Measurements from ENCODE around the gene GALK2. TPM values are rescaled to one million over a fixed set of nuclear protein-coding genes. Genes with fewer than 3 reads are reported as not detected.

The GALK2 gene
- total RNA-seq, 2 experiments from 2014 or later = 11.5 to 11.9 TPM

- Mint-ChIP-seq H3K4me1 (ENCODE audit: low read depth) (no peaks in the 10 kb centered on the region), H3K27ac (no peak overlapping the region), H3K36me3 (ENCODE audit: low read depth) (peaks cover 72% of the 10 kb centered on the region), H3K4me3 (no peak overlapping the region), H3K9me3 (no peaks in the 10 kb centered on the region), H3K27me3 (no peaks in the 10 kb centered on the region)
- TF ChIP-seq CTCF (IDR thresholded peaks at IDR 0.05) = no peak
- no peaks in the 10 kb centered on the region for H3K27me3 ChIP-seq (ENCODE audit: control insufficient read depth in 1 of 2, insufficient read depth in 2 of 2, low read length in 2 of 2)
- no peak overlapping the region for H3K4me3 ChIP-seq (ENCODE audit: low read length)
- no peak for DNase-seq
- H3K27ac ChIP-seq (ENCODE audit: low read depth in 1 of 2, low read length in 2 of 2) = no peak overlapping the region
- intact Hi-C loops (cut with DNase I, micrococcal nuclease) = no loop called here
- H3K36me3 ChIP-seq (ENCODE audit: insufficient read depth, low read length) = peaks cover 24% of the 10 kb centered on the region
- no peaks in the 10 kb centered on the region for H3K9me3 ChIP-seq (ENCODE audit: control insufficient read depth in 1 of 2, insufficient read depth in 1 of 2, low read length in 2 of 2)
- H3K4me1 ChIP-seq (ENCODE audit: insufficient read depth, low read length) = no peaks in the 10 kb centered on the region
- CTCF ChIA-PET = no interaction called here
- ATAC-seq (ENCODE audit: poor library complexity) = no peak
- POLR2A ChIA-PET = no interaction called here
Observed at GRCh38 chr15:49278751-49279150, 108.7 kb downstream of the GALK2 start.

GRCh38 chr15:49279521-49280456 is 109.7 kb downstream of the GALK2 start:
- no peaks in the 10 kb centered on the region for H3K4me1 Mint-ChIP-seq (ENCODE audit: low read depth)
- no peaks in the 10 kb centered on the region for H3K9me3 Mint-ChIP-seq
- no peak overlapping the region for H3K27ac ChIP-seq (ENCODE audit: low read depth in 1 of 2, low read length in 2 of 2)
- H3K27me3 Mint-ChIP-seq = no peaks in the 10 kb centered on the region
- TF ChIP-seq CTCF (IDR thresholded peaks at IDR 0.05) = no peak
- POLR2A ChIA-PET = no interaction called here
- CTCF ChIA-PET = no interaction called here
- H3K36me3 ChIP-seq (ENCODE audit: insufficient read depth, low read length) = peaks cover 29% of the 10 kb centered on the region
- no peak overlapping the region for H3K27ac Mint-ChIP-seq
- H3K9me3 ChIP-seq (ENCODE audit: control insufficient read depth in 1 of 2, insufficient read depth in 1 of 2, low read length in 2 of 2) = no peaks in the 10 kb centered on the region
- no peak for DNase-seq
- no peak overlapping the region for H3K4me3 Mint-ChIP-seq
- H3K4me1 ChIP-seq (ENCODE audit: insufficient read depth, low read length) = no peaks in the 10 kb centered on the region
- intact Hi-C loops (cut with DNase I, micrococcal nuclease) = no loop called here
- ATAC-seq (ENCODE audit: poor library complexity) = no peak
- no peaks in the 10 kb centered on the region for H3K27me3 ChIP-seq (ENCODE audit: control insufficient read depth in 1 of 2, insufficient read depth in 2 of 2, low read length in 2 of 2)
- no peak overlapping the region for H3K4me3 ChIP-seq (ENCODE audit: low read length)
- peaks cover 75% of the 10 kb centered on the region for H3K36me3 Mint-ChIP-seq (ENCODE audit: low read depth)

DNA sequence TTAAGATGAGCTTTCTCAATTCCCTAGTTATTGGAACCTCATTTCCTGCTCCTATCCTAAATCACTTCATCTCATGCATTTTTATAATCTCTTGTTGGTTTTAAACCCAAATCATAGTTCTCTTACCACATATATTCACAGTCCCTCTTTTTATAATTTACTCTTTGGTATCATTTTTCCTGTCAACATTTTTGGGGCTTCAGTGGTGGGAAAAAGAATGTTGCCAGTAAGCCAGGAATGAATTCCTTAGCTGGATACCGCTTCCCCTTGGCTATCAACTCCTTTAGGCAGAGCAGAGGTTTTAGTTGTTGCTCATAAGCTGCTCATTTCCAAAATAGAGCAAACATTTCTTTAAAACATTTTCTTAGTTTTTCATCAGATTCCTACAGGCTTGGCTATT is 112.3 kb downstream of the GALK2 start:
- POLR2A ChIA-PET = interaction anchor here (1.1 kb wide), 1 partner anchor 10 kb away, joined by 5 read pairs; no protein-coding TSS in a partner anchor
- Mint-ChIP-seq H3K36me3 (ENCODE audit: low read depth) (peaks cover 84% of the 10 kb centered on the region), H3K27ac (no peak overlapping the region), H3K27me3 (no peaks in the 10 kb centered on the region), H3K4me3 (no peak overlapping the region), H3K4me1 (ENCODE audit: low read depth) (peaks cover 8% of the 10 kb centered on the region), H3K9me3 (no peaks in the 10 kb centered on the region)
- no peak overlapping the region for H3K27ac ChIP-seq (ENCODE audit: low read depth in 1 of 2, low read length in 2 of 2)
- intact Hi-C loops (cut with DNase I, micrococcal nuclease) = no loop called here
- H3K9me3 ChIP-seq (ENCODE audit: control insufficient read depth in 1 of 2, insufficient read depth in 1 of 2, low read length in 2 of 2) = no peaks in the 10 kb centered on the region
- CTCF ChIA-PET = no interaction called here
- H3K4me3 ChIP-seq (ENCODE audit: low read length) = no peak overlapping the region
- no peaks in the 10 kb centered on the region for H3K27me3 ChIP-seq (ENCODE audit: control insufficient read depth in 1 of 2, insufficient read depth in 2 of 2, low read length in 2 of 2)
- H3K4me1 ChIP-seq (ENCODE audit: insufficient read depth, low read length) = no peaks in the 10 kb centered on the region
- DNase-seq (no peak), ATAC-seq (ENCODE audit: poor library complexity) (no peak)
- no peak for TF ChIP-seq CTCF (IDR thresholded peaks at IDR 0.05)
- peaks cover 45% of the 10 kb centered on the region for H3K36me3 ChIP-seq (ENCODE audit: insufficient read depth, low read length)

All from CD4-positive, alpha-beta T cell (primary cell).